ENCODE data around the gene DGKG.

Gene DGKG

GRCh38 chr3:186382217-186382885 is 20.3 kb upstream of the DGKG start:
- Mint-ChIP-seq H3K27me3 (ENCODE audit: low read depth) (peaks cover 8% of the 10 kb centered on the region), H3K36me3 (ENCODE audit: low read depth) (no peaks in the 10 kb centered on the region), H3K4me1 (peaks cover 8% of the 10 kb centered on the region), H3K9me3 (peaks cover 6% of the 10 kb centered on the region), H3K27ac (peak overlapping the region; percentile 16 to 69 (median 25)), H3K4me3 (no peak overlapping the region)
- TF ChIP-seq CTCF (IDR thresholded peaks at IDR 0.05; ENCODE audit: unreplicated experiment in 3 of 3) = no peak

- no peak overlapping the region for H3K4me3 Mint-ChIP-seq
- no peaks in the 10 kb centered on the region for H3K36me3 Mint-ChIP-seq (ENCODE audit: low read depth)
- H3K9me3 Mint-ChIP-seq = peaks cover 6% of the 10 kb centered on the region
- H3K4me1 Mint-ChIP-seq = peaks cover 8% of the 10 kb centered on the region
- TF ChIP-seq CTCF (IDR thresholded peaks at IDR 0.05; ENCODE audit: unreplicated experiment in 3 of 3) = no peak
- H3K27ac Mint-ChIP-seq = peak overlapping the region; percentile 16 to 69 (median 46)
- H3K27me3 Mint-ChIP-seq (ENCODE audit: low read depth) = peaks cover 11% of the 10 kb centered on the region
These were observed 19.6 kb upstream of the DGKG start for GRCh38 chr3:186381424-186382216.

DNA sequence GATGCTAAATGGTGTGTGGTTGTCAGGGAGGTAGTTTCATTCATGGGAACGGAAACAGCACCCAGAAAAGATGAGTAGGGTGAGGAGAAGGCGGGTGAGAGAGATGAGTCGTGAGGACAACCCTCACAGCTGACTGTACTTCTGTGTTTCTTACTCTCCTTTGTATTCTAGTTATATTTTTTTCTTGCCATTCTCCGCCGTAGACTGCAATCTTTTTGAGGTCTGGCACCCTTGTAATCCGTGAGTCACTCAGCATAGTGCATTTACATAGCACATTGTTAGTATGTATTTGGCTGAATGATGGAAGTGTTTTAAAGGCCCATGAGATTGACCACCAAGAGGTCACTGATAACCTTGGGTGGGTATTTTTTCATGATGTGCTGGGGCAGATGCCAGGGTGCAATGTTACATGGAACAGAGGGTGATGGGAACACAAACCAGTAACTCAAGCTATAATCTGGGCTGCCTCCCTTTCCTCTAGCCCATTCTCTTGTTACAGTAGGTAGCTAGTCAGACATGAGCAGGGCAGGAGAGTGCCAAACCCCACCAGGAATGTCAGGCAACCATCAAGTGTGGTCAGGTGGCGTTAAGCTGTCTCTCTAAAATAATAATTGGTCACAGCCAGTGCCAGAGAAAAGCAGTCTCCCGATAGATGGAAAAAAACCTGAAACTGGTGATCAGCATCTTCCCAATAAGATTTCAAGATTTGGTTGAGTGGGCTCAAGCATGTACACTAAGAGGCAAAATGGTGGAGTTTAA is 18.8 kb upstream of the DGKG start:
- H3K36me3 Mint-ChIP-seq (ENCODE audit: low read depth) = no peaks in the 10 kb centered on the region
- H3K4me3 Mint-ChIP-seq = no peak overlapping the region
- peak overlapping the region in 2 of 3 experiments; percentile 16 to 69 for H3K27ac Mint-ChIP-seq
- H3K9me3 Mint-ChIP-seq = peaks cover 6% of the 10 kb centered on the region
- peaks cover 19% of the 10 kb centered on the region for H3K27me3 Mint-ChIP-seq (ENCODE audit: low read depth)
- peaks cover 8% of the 10 kb centered on the region for H3K4me1 Mint-ChIP-seq
- TF ChIP-seq CTCF (IDR thresholded peaks at IDR 0.05; ENCODE audit: unreplicated experiment in 3 of 3) = no peak

GRCh38 chr3:186375443-186375842 is 13.4 kb upstream of the DGKG start:
- peaks cover 42% of the 10 kb centered on the region for H3K27me3 Mint-ChIP-seq (ENCODE audit: low read depth)
- no peak for TF ChIP-seq CTCF (IDR thresholded peaks at IDR 0.05; ENCODE audit: unreplicated experiment in 3 of 3)
- no peaks in the 10 kb centered on the region for H3K36me3 Mint-ChIP-seq (ENCODE audit: low read depth)
- peaks cover 4% of the 10 kb centered on the region for H3K4me1 Mint-ChIP-seq
- H3K27ac Mint-ChIP-seq = no peak overlapping the region
- no peak overlapping the region for H3K4me3 Mint-ChIP-seq
- peaks cover 6% of the 10 kb centered on the region for H3K9me3 Mint-ChIP-seq

GRCh38 chr3:186374376-186374775 is 12.3 kb upstream of the DGKG start:
- H3K4me3 Mint-ChIP-seq = no peak overlapping the region
- peaks cover 4% of the 10 kb centered on the region for H3K4me1 Mint-ChIP-seq
- H3K27me3 Mint-ChIP-seq (ENCODE audit: low read depth) = peaks cover 46% of the 10 kb centered on the region
- no peaks in the 10 kb centered on the region for H3K36me3 Mint-ChIP-seq (ENCODE audit: low read depth)
- peaks cover 6% of the 10 kb centered on the region for H3K9me3 Mint-ChIP-seq
- no peak overlapping the region for H3K27ac Mint-ChIP-seq
- no peak for TF ChIP-seq CTCF (IDR thresholded peaks at IDR 0.05; ENCODE audit: unreplicated experiment in 3 of 3)

All from nephron (organoid).